Measurements from ENCODE around the gene DAAM1. TPM values are rescaled to one million over a fixed set of nuclear protein-coding genes. Genes with fewer than 3 reads are reported as not detected.

Gene DAAM1
- polyA plus RNA-seq, 4 donors: 48.9 to 61.1 (median 52.8) TPM

DNA sequence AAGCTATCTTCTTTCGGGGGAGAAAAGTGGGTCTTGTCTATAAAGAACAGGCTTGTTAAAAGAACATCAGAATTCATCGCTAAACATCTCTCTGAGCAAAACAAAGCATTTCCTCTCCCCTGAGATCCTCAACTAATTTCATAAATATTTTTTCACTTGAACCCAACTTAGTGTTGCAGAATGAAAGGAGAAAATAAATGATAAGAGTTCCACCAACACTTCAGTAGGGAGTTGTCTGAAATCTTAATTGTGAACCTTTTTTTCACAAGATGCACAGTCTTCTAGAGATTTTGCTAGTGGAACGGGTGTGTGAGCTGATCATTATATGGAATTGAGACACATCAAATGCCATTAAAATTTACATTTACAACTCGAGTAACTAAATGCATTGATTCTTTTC lies 1.3 kb upstream of the DAAM1 start:
- no peak for DNase-seq (ENCODE audit: low read depth in 4 of 4, low spot score in 3 of 4)

DNA sequence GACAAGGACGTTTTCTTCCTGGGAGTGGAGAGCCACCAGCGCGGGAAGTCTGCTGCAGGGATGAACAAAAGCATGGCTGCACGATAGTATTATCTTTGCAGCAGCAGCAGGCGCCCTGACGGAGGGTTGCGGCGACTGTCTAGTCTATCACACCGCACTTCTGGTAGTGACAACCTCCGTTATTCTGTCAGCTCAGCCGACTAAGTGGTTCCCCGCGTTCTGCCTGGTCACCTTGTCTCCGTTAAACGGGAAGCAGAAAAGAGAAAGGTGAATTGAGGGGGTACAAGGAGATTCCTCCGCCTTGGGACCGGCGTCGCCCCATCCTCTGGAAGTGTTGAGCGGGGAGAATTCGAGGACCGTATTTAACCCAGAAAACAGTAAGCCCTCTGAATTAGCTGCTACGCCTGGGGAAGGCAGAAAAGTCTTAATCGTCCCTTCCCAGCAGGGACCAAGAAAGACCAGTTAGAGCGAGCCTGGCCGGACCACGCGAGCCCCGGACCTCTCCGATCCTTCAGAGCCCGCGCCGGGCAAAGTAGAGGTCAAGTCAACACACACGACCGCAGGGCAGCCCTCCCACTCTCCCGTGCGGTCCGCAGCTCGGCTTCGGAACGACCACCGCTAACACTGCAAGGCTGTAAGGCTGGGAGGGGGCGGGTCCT lies 536 bp upstream of the DAAM1 start:
- no peak for DNase-seq (ENCODE audit: low read depth in 4 of 4, low spot score in 3 of 4)

DNA sequence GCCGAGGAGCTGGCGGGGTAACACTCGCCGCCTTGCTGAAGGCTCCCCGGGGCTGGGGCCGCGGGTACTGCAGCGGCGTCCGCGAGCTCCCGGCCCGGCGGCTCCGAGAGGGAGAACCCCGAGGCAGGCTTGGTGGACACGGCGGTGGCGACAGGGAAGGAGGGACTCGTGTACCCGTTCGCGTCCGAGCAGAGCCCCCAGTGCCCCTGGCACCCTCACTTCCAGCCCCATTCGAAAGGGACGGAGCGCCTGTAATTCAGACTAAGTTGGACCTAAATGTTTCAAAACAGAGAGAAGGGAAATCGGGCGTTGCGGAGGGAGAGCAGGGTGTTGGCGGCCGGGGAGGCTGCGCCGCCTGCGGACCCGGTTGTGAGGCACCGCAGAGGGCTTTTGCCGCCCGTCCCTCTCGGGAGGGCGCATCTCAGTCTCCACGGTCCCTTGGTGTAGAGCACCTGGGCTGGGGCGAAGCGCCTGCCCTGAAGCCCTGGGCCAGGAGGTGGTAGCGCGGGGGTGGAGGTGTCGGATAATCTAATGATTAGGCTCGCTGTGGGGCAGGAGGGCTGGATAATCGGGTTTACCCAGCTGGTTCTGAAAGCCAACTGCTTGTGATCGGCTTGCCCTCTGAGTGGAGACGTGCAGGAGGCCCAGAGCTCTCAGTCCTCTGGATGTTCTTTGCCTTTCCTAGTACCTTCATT lies 771 bp downstream of the DAAM1 start:
- DNase-seq (ENCODE audit: low read depth in 4 of 4, low spot score in 3 of 4): peak in 3 of 4 donors; percentile 24 to 53 (median 35)

DNA sequence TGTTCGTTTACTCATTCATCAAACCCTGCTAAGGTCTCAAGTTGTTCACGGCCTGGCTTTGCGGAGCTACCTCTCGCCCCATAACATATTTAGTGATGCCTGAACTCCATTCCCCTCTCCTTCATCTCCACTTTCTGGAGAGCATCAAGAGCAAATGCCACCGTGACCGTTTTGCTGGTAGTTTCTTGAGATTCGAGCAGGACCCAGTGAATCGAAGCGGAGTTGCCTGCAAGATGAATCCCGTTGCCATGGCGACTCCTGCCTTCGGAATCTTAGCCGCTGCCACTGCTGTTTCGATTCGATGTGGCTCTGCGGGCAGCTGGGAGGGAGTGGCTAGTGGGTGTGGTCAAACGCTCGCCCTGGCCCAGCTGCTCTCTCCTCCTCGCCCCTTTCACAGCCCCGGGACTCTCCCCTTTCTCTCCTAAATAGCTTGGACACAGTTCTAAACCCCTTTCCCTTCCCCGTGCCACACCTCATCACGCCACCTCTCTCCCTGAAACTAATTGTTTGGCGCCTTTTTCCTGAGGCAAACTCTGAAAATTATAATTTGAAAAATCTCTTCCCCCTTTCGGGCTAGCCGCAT lies 1.4 kb downstream of the DAAM1 start:
- DNase-seq (ENCODE audit: low read depth in 4 of 4, low spot score in 3 of 4): peak; percentile 74 to 82 (median 76)

DNA sequence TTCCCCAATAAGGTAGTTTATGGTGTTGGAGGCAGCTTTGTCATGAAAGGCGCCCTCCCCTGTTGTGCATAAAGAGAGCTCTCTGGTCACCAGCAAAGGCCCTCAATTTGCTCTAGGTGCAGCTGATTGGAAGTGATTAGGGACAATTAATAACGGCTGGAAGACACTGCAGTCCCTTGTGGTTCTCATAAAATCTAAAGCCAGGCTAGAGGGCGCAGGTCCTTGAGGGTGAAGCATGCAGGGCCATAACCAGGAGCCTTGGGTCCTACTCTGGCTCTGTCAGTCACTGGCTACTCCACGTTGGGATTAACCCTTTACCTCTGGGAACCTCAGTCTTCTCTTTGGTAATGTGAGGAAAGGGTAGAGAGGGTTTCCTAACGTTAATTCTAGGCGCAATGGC lies 1.9 kb downstream of the DAAM1 start:
- no peak for DNase-seq (ENCODE audit: low read depth in 4 of 4, low spot score in 3 of 4)

DNA sequence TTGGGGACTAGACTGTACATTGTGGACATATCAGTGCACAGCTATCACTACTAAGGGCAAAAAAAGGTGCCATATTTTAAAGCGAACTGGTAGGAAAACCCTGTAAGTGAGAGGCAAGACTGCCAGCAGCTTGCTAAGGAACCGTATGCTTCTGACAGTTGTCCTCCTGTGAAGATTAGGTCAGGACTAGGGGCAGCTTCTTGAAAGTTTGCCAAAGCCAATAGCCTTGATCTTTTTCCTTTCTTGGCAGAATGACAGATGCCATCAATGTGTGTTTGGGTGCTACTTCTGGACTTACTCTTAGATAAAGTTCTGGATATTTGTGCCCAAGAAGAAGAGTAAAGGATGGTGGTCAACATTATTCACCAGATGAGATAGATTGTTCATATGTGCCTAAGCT lies 7.4 kb downstream of the DAAM1 start:
- no peak for DNase-seq (ENCODE audit: low read depth in 4 of 4, low spot score in 3 of 4)

DNA sequence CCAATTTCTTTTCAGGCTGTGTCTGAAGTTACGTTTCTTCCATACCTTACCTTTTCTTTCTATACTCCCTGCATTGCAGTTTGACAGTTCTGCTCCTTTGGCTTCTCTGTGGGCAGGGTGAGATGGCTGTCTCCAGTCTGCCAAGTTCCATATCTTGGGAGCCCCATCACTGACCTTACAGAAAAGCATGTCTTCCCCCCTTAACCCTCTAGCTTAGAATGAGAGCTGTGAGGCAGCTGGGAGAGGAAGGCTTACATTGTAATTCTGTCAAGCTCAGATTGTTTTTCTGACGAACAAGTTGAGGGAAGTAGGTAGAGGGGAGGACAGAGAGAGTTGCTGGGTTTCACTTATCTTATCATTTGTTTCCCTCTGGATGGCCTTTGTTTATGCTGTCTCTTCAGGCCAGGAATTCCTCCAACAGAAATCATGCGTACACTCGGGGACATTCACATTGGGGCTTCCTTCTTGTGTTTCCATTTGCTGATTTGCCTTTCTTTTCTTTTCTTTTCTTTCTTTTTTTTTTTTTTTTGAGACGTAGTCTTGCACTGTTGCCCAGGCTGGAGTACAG lies 9.3 kb downstream of the DAAM1 start:
- no peak for DNase-seq (ENCODE audit: low read depth in 4 of 4, low spot score in 3 of 4)

DNA sequence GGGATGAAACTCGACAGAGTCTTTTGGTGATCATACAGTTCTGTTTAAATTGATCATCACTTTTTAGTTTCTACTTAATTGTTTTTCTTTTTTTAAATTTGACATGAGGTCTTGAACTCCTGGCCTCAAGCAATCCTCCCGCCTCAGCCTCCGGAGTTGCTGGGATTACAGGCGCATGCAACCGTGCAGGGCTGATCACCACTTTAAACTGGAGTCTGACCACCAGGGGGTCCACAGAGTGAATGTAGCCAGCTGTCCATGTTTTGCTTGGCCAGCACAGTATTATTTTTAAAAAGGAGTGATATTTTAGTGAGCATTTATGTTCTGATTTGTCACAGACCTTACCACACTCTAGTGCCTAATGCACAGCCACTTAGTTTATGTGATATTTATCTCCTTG lies 10.7 kb downstream of the DAAM1 start:
- DNase-seq (ENCODE audit: low read depth in 4 of 4, low spot score in 3 of 4): no peak

DNA sequence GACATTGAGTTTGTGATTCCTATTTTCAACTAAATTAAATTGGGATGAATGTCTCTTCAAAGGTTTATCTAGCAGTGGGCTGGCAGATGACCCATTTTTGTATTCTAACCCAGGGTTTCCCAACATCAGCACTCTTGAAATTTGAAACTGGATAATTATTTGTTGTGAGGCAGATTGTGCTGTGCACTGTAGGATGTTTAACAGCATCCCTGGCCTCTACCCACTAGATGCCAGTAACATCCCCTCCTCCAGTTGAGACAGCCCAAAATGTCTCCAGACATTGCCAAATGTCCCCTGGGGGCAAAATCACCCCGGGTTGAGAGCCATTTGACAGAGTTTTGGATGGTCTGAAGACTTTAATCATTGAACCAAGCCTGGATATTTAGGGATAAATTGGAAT lies 11.1 kb downstream of the DAAM1 start:
- DNase-seq (ENCODE audit: low read depth in 4 of 4, low spot score in 3 of 4): no peak

DNA sequence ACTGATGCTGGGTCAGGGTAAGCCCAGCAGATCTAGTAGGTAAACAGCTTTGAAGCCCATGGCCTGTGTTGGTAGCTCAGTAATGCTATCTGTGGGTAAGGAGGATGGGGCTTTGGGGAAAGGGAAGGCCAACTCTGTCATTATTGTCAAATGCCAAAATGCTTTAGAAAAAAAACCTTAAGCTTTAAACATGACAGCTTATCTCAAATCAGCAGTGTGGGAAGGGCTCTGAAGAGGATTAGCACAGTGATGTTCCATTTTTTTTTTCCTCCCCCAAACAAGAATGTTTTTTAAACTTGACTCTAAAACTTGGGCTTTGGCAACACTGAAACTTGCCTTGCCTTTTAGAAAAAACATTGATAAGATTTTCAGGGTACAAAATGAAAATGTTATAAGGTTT lies 11.7 kb downstream of the DAAM1 start:
- no peak for DNase-seq (ENCODE audit: low read depth in 4 of 4, low spot score in 3 of 4)

DNA sequence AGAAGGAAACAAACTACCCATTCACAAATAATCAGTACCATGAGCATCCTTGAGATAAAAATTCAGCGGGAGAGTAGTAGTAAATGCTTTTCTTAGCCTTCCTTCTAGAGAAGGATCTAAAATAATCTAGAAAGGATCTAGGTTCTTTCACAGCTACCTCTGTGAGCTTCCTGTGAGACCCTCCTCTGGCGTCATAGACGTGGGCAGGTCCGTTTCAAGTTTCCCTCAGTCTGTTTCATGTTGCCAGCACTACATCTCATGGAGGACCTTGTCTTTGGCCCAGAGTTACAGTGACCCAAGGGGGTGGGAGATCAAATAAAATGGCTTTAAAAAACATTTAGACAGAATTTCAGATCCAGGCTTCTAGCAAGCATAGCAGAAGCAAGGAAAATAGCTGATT lies 13.6 kb downstream of the DAAM1 start:
- DNase-seq (ENCODE audit: low read depth in 4 of 4, low spot score in 3 of 4): no peak

DNA sequence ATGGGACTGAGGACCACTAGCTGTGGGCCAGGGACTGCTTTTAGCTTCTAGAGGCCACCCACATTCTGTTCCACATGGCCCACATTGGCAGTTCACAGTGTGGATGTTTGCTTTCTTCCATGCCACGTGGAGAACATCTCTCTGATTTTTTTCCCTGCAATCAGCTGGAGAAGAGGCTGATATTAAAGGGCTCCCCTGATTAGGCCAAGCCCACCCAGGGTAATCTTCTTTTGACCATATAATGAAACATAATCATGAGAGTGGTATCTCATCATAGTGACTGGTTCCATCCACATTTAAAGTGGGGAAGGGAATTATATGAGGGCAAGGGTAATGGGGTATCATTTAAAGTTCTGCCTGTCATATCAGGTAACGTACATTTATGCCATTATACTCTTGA lies 15.8 kb downstream of the DAAM1 start:
- DNase-seq (ENCODE audit: low read depth in 4 of 4, low spot score in 3 of 4): no peak

DNA sequence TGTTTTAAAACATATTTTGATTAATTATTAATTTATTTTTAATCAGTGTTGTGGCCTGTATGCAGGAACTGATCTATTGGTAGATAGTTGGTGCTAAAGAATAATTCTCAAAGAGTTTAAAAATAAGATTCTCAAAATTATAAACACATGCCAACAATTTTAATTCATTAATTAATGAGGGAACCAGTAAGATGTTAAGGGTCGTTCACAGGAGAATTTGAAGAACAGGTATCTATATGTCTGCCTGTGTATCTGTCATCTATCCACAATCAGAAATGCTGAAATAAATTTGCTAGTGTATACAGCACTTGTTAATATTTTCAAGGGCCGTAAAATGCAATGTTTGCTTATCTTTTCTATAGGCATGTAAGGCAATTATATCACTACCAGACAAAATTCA lies 18.4 kb downstream of the DAAM1 start:
- DNase-seq (ENCODE audit: low read depth in 4 of 4, low spot score in 3 of 4): no peak

DNA sequence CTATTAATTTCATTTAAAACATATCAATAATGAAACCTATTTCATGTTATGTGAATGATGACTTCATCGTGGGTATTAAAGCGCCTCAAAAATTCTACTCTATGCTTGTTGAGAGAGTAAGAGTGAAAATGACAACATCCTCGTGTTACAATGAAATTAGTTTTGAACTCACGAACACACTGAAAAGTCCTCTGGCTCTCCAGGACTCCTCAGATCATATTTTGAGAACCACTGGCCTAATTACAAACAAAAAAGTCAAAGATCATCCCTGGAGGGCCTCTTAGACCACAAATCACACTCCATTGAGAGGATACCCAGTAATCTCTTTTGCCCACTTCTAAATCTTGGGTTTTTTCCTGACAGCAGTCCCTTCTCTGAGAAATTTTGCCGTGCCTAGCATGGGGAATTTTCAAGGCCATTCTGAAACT lies 19.1 kb downstream of the DAAM1 start:
- no peak for DNase-seq (ENCODE audit: low read depth in 4 of 4, low spot score in 3 of 4)

DNA sequence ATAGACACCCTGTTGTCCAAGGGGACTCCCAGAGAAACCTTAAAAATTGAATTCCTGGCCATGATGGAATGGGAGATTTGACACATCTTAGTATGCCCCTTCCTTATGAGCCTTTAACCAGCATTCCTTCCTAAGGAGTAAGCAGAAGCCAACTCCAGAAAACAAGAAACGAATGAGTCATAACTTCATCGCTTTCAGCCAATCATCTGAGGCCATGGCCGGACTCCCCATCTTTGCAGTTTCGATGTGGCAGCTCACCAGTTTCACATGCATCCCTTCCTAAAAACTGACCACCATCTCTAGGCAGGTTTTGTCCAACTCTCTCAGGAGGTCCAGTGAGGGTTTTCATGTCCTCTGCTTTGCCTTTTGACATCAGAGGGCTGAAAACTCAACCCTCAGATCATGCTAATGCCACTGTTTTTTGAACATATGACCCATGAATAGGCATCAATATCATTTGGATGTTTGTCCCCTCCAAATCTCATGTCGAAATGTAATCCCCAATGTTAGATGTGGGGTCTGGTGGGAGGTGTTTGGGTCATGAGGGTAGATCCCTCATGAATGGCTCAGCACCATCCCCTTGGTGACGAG lies 19.9 kb downstream of the DAAM1 start:
- DNase-seq (ENCODE audit: low read depth in 4 of 4, low spot score in 3 of 4): no peak

DNA sequence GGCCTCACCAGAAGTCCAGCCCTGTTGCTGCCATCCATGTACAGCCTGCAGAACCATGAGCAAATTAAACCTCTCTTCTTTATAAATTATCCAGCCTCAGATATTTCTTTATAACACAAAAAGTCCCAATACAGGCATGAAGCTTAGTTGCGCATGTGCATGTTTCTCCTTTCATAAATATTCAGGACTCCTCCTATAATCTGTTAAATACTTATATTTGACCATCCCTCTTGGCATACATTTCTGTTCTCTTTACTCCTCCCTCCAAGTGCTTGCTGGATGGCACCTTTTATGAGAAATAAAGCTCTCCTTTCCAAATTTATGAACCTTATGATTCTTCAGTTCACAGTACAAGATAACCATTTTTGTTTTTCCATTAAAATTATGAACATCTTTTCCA lies 20.5 kb downstream of the DAAM1 start:
- DNase-seq (ENCODE audit: low read depth in 4 of 4, low spot score in 3 of 4): no peak

DNA sequence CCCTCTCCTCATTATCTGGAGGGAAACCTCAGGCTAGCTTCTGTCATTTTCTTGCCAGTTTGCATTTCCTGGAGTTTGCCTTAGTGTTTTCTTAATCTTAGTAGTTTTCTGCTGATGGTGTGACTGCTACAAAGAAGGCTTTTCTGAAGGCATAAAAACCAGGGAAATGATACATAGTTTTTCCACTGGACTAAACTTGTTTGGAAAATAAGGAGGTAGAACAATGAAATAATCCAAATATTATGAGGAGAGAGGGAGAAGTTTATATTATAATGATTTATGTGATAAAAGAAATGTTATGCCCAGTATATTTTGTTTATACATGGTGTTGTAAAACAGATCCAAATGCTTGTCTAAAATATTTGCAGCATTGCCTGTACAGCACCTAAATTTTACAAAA lies 22.2 kb downstream of the DAAM1 start:
- no peak for DNase-seq (ENCODE audit: low read depth in 4 of 4, low spot score in 3 of 4)

DNA sequence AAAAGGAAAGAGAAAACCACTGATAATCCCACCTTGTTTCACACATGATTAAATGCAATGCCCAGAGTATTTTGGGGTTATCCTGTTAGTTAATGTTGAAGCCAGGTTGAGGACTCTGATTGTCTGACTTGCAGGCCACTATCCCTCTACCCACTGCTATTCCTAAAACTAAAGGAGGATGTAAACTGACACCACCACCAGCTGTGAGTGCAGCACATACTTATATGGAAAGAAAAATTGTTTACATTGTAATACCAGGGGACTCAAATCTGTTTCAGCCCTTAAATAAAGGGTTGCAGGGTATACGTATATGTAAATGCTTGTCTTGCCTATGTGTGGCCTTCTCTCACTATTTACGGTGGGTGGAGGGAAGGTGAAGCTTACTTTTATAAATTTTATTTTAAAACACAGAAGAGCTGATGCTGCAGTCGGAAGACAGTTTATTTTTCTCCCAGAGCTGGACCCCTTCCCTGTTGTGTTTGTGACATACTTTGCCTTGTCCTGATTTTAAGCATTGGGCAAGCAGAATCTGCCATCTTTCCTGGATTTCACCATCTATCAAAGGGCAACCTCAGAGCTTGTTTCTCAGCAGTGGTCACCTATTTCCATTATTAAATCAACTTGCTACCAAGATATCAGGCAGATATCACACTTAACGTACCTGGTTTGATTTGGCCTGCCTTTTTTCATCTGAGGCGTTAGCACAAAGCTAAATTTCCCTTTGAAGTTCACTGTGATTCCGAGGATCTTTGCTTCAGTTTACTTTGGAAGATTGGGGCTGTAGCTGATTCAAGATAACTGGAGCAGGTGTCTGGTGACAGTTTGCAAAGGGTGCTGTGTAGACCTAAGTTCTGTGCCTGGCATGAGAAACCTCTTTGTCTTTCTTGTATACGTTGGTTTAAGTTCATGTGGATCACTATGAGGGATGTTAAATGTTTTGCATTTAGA lies 25.2 kb downstream of the DAAM1 start:
- DNase-seq (ENCODE audit: low read depth in 4 of 4, low spot score in 3 of 4): no peak

DNA sequence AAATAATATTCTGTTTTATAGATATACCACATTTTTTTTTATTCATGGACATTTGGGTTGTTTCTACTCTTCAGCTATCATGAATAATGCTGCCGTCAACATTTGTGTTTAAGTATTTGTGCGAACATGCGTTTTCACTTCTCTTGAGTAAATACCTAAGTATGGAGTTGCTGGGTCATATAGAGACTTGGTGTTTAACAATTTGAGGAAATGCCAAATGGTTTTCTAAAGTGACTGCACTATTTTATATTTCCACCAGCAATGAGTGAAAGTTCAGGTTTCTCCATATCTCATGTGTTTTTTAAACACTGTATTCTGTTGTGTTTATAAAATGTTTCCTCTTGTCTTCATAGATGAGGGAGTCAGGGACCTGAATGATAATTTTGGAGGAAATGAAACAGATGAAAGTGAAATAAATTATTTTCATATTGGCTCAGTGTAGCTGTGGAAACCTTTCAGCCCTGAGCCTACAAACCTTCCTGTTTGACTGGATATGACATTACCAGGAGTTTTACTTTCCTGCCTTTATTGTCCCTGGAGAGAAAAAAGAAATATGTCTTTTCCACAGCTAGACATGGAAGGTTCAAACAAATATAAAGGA lies 26.3 kb downstream of the DAAM1 start:
- DNase-seq (ENCODE audit: low read depth in 4 of 4, low spot score in 3 of 4): no peak

DNA sequence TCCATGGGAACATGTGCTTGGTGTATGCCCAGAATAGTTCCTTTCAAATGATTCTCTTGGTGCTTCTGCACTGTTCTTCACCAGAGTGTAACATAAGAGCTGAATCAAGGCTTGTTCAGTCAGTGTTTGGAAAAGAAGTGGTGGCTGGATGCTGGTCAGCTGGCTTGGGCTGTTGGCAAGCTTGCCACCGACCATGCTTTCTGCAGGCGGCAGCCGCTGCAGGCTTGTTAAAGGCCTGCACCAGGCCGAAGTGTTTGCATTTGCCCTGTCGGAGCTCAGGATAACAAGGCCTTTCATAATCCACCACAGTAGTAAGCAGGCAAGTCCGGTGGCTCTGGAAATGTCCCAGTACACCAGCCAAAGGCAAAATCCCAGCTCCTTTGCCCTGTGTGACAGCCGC lies 26.9 kb downstream of the DAAM1 start:
- no peak for DNase-seq (ENCODE audit: low read depth in 4 of 4, low spot score in 3 of 4)

Data from right renal pelvis (tissue), 4 donors.